GM12865 (cell line): ENCODE data around the gene MRGPRG.

ENCODE experiments used
- DNase-seq: peaks from one replicate; pipeline ENCODE4 v3.0.0; 2010; ENCODE audit warnings: low read depth
- H3K4me3 ChIP-seq: 2 replicates; pipeline ENCODE4 v1.5.1; 2011; ENCODE audit warnings: mild to moderate bottlenecking, low read depth, low read length, control low read depth
- CTCF ChIP-seq: IDR thresholded peaks from 2 replicates; pipeline ENCODE4 v1.5.1; 2011; ENCODE audit warnings: low read length, control low read depth, low read depth, inconsistent platforms; ENCODE audit not compliant: insufficient read depth; ENCODE audit errors: missing control alignments

MRGPRG gene

GRCh38 chr11:3181725-3182461, 36.7 kb downstream of the MRGPRG start:
- TF ChIP-seq CTCF, result no peak
- DNase-seq, result no peak

GRCh38 chr11:3180869-3181268, 37.7 kb downstream of the MRGPRG start:
- no peak for DNase-seq
- no peak for TF ChIP-seq CTCF
- H3K4me3 ChIP-seq, result no peak overlapping the region

More at GRCh38 chr11:3181725-3182461, 36.7 kb downstream of the MRGPRG start:
- H3K4me3 ChIP-seq, result no peak overlapping the region

- no peak for TF ChIP-seq CTCF
- no peak for DNase-seq
- no peak overlapping the region for H3K4me3 ChIP-seq
Measured at GRCh38 chr11:3178349-3178748, 40.3 kb downstream of the MRGPRG start.

- no peak overlapping the region for H3K4me3 ChIP-seq
- no peak for TF ChIP-seq CTCF
- no peak for DNase-seq
Measured at GRCh38 chr11:3177931-3178330, 40.7 kb downstream of the MRGPRG start.

- TF ChIP-seq CTCF, result no peak
- no peak for DNase-seq
- H3K4me3 ChIP-seq, result no peak overlapping the region
Measured at GRCh38 chr11:3176487-3176886, 42.1 kb downstream of the MRGPRG start.

- no peak for TF ChIP-seq CTCF
- DNase-seq, result no peak
- no peak overlapping the region for H3K4me3 ChIP-seq
Measured at GRCh38 chr11:3175194-3175593, 43.4 kb downstream of the MRGPRG start.

- DNase-seq, result no peak
- H3K4me3 ChIP-seq, result no peak overlapping the region
- TF ChIP-seq CTCF, result no peak
Measured at GRCh38 chr11:3174387-3174786, 44.2 kb downstream of the MRGPRG start.
